OCI-LY7 (cell line): Measurements from ENCODE around the gene AXDND1. TPM values are rescaled to one million over a fixed set of nuclear protein-coding genes. Genes with fewer than 3 reads are reported as not detected.
"Not testable (repeated sequence)": the region's sequence is repeated elsewhere in the genome, so short reads cannot be mapped to it uniquely, and the experiment has no call there.

ENCODE experiments used
- BruUV-seq: library from RNA; stranded (reverse); fragments of 400-500 nt; replicated peaks from 2 replicates; lab custom pipeline; 2021; lab: Mats Ljungman, UMichigan
- CTCF ChIA-PET: fragments of 300-600 bp; sonication (Branson Sonifier 250); formaldehyde crosslinking; loops from one replicate; lab custom pipeline; 2022; ENCODE audit warnings: antibody characterized with exemption; ENCODE audit not compliant: unreplicated experiment; lab: Charles Lee
- POLR2A ChIA-PET: fragments of 300-600 bp; sonication (Branson Sonifier 250); formaldehyde crosslinking; loops from one replicate; lab custom pipeline; 2022; ENCODE audit warnings: antibody characterized with exemption; lab: Charles Lee
- DNase-seq: peaks from one replicate; pipeline ENCODE4 v3.0.0-alpha.2; 2015; ENCODE audit warnings: low spot score
- H2AFZ ChIP-seq: fragments of 200-600 bp; sonication (generic), shearing (Covaris generic); 2 replicates; pipeline ENCODE4 v1.6.1; 2014; ENCODE audit warnings: mild to moderate bottlenecking, antibody characterized with exemption, low read length, moderate library complexity
- H3K27ac ChIP-seq: fragments of 200-600 bp; sonication (generic); 2 replicates; pipeline ENCODE4 v1.5.1; 2014; ENCODE audit warnings: mixed run types, low read depth, mild to moderate bottlenecking, moderate library complexity, low read length, inconsistent platforms; ENCODE audit not compliant: poor library complexity, severe bottlenecking
- H3K36me3 ChIP-seq: fragments of 200-600 bp; sonication (generic); 2 replicates; pipeline ENCODE4 v1.6.1; 2014; ENCODE audit warnings: mild to moderate bottlenecking, antibody characterized with exemption, low read length, moderate library complexity, mixed read lengths; ENCODE audit not compliant: insufficient read depth
- H3K4me1 ChIP-seq: fragments of 200-600 bp; sonication (generic); 2 replicates; pipeline ENCODE4 v1.5.1; 2014; ENCODE audit warnings: mild to moderate bottlenecking, low read length; ENCODE audit not compliant: insufficient read depth, poor library complexity, severe bottlenecking
- H3K4me2 ChIP-seq: fragments of 200-600 bp; sonication (generic); 2 replicates; pipeline ENCODE4 v1.6.1; 2014; ENCODE audit warnings: mild to moderate bottlenecking, low read length
- H3K4me3 ChIP-seq: fragments of 200-600 bp; sonication (generic); 2 replicates; pipeline ENCODE4 v1.5.1; 2014; ENCODE audit warnings: mild to moderate bottlenecking, low read depth, low read length; ENCODE audit not compliant: poor library complexity, severe bottlenecking
- H3K79me2 ChIP-seq: fragments of 200-600 bp; sonication (generic); 2 replicates; pipeline ENCODE4 v1.6.1; 2016; ENCODE audit warnings: low read depth, mild to moderate bottlenecking, low read length, moderate library complexity, mixed read lengths; ENCODE audit not compliant: insufficient read depth
- H3K9me2 ChIP-seq: fragments of 200-600 bp; sonication (generic); 2 replicates; pipeline ENCODE4 v1.6.1; 2016; ENCODE audit warnings: mild to moderate bottlenecking, low read length, mixed read lengths; ENCODE audit not compliant: insufficient read depth
- H3K9me3 ChIP-seq: fragments of 200-600 bp; sonication (generic); 2 replicates; pipeline ENCODE4 v1.6.1; 2014; ENCODE audit warnings: mild to moderate bottlenecking, mixed run types, low read length, mixed read lengths
- H4K20me1 ChIP-seq: fragments of 200-600 bp; sonication (generic); 2 replicates; pipeline ENCODE4 v1.6.1; 2014; ENCODE audit warnings: mild to moderate bottlenecking, antibody characterized with exemption, low read length, moderate library complexity, mixed read lengths; ENCODE audit not compliant: insufficient read depth
- EZH2phosphoT487 ChIP-seq: fragments of 200-600 bp; sonication (generic); IDR thresholded peaks from 2 replicates; pipeline ENCODE4 v1.6.1; 2018; ENCODE audit warnings: low read depth, borderline replicate concordance, mild to moderate bottlenecking, mixed run types, antibody characterized with exemption, low read length, moderate library complexity, mixed read lengths
- intact Hi-C: fragments of 100-400 bp; cut with micrococcal nuclease; formaldehyde crosslinking; loops from one replicate; pipeline ENCODE4 v1.10.0; 2022; ENCODE audit not compliant: unreplicated experiment
- total RNA-seq, 2 experiments: library from RNA; depleted of rRNA in 1 of 2; stranded (reverse); fragments of >200 nt in 1 of 2; shearing (Covaris generic) in 1 of 2; gene quantifications; 2 replicates each; pipeline ENCODE4 v1.2.3, GENCODE V29; 2014 to 2022
- TF ChIP-seq, protein P1 (sequence below): fragments of 200-600 bp; sonication (generic); conservative IDR thresholded peaks from 2 replicates; pipeline ENCODE4 v1.5.1; 2014; ENCODE audit warnings: mild to moderate bottlenecking, antibody characterized with exemption, low read length, moderate library complexity, mixed read lengths

Gene AXDND1
- total RNA-seq, 2 experiments from 2014 or later = 0.16 to 1.8 TPM

DNA sequence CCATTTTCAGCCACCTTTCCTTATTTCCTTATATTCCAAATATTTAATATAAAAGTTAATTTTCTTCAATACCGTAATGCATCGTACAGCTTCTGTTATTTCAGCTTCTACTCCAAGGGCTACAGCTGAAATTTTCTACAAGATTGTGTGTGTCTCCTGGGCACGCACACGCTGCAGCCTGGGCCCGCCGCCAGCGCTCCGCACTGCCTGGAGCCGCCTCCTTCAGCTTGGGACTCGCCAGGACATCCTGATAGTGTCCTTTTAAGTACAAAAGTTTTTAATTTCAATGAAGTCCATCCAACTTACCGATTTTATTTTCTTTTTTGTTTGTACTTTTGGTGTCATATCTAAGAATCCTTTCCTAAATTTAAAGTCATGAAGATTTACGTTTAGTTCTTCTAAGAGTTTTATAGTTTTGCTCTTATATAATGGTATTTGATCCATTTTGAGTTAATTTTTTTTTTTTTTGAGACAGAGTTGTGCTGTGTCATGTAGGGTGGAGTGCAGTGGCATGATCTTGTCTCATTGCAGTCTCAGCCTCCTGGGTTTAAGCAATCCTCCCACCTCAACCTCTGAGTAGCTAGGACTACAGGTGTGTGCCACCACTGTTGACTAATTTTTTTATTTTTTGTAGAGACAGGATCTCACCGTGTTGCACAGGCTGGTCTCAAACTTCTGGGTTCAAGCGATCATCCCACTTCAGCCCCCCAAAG, 82.8 kb downstream of the AXDND1 start:
- no peaks in the 10 kb centered on the region for H4K20me1 ChIP-seq
- CTCF ChIA-PET = no interaction called here
- no peaks in the 10 kb centered on the region; the same call in 1 of the 2 replicates for H3K36me3 ChIP-seq
- POLR2A ChIA-PET = interaction anchor here (0.6 kb wide), 1 partner anchor 8 kb away, joined by 3 read pairs; no protein-coding TSS in a partner anchor
- no peaks in the 10 kb centered on the region for H3K9me2 ChIP-seq
- no TSS peak for BruUV-seq
- no peak overlapping the region for H3K4me3 ChIP-seq
- intact Hi-C loops = no loop called here
- no peak overlapping the region for H3K27ac ChIP-seq
- H2AFZ ChIP-seq = no peak overlapping the region
- TF ChIP-seq, protein P1, sequence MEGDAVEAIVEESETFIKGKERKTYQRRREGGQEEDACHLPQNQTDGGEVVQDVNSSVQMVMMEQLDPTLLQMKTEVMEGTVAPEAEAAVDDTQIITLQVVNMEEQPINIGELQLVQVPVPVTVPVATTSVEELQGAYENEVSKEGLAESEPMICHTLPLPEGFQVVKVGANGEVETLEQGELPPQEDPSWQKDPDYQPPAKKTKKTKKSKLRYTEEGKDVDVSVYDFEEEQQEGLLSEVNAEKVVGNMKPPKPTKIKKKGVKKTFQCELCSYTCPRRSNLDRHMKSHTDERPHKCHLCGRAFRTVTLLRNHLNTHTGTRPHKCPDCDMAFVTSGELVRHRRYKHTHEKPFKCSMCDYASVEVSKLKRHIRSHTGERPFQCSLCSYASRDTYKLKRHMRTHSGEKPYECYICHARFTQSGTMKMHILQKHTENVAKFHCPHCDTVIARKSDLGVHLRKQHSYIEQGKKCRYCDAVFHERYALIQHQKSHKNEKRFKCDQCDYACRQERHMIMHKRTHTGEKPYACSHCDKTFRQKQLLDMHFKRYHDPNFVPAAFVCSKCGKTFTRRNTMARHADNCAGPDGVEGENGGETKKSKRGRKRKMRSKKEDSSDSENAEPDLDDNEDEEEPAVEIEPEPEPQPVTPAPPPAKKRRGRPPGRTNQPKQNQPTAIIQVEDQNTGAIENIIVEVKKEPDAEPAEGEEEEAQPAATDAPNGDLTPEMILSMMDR = no peak
- no peak for TF ChIP-seq EZH2phosphoT487
- no peak overlapping the region for H3K4me2 ChIP-seq
- no peaks in the 10 kb centered on the region for H3K9me3 ChIP-seq
- H3K79me2 ChIP-seq = no peaks in the 10 kb centered on the region
- DNase-seq = no peak
- no peaks in the 10 kb centered on the region for H3K4me1 ChIP-seq

DNA sequence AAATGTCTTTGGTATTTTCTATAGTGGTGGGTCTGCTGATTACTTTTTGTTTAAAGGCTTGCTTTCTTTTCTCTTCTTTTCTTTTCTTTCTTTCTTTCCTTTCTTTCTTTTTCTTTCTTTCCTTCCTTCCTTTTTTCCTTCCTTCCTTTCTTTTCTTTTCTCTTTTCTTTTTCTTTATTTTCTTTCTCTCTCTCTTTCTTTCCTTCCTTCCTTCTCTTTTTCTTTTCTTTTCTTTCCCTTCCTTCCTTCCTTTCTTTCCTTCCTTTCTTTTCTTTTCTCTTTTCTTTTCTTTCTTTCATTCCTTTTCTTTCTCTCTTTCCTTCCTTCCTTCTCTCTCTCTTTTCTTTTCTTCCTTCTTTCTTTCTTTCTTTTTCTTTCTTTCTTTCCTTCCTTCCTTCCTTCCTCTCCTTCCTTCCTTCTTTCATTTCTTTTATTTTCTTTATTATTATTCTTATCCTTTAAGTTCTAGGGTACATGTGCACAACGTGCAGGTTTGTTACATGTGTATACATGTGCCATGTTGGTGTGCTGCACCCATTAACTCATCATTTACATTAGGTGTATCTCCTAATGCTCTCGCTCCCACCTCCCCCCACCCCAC, 93.9 kb downstream of the AXDND1 start:
- BruUV-seq, H3K4me3 ChIP-seq, H3K4me1 ChIP-seq, H4K20me1 ChIP-seq, H3K9me3 ChIP-seq, H3K36me3 ChIP-seq, CTCF ChIA-PET, H3K27ac ChIP-seq, intact Hi-C loops, H3K4me2 ChIP-seq, H3K79me2 ChIP-seq, POLR2A ChIA-PET, H3K9me2 ChIP-seq, DNase-seq, H2AFZ ChIP-seq: not testable (repeated sequence)

DNA sequence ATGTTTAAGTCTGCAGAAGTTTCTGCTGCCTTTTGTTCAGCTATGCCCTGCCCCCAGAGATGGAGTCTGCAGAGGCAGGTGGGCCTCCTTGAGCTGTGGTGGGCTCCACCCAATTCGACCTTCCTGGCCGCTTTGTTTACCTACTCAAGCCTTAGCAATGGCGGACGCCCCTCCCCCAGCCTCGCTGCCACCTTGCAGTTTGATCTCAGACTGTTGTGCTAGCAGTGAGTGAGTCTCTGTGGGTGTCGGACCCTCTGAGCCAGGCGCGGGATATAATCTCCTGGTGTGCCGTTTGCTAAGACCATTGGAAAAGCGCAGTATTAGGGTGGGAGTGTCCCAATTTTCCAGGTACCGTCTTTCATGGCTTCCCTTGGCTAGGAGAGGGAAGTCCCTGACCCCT, 99.9 kb downstream of the AXDND1 start:
- DNase-seq, intact Hi-C loops, H3K79me2 ChIP-seq, H3K4me2 ChIP-seq, H3K4me3 ChIP-seq, H3K27ac ChIP-seq, H2AFZ ChIP-seq, H3K4me1 ChIP-seq, H3K36me3 ChIP-seq, H4K20me1 ChIP-seq, CTCF ChIA-PET, BruUV-seq, H3K9me2 ChIP-seq, H3K9me3 ChIP-seq: not testable (repeated sequence)
- POLR2A ChIA-PET = interaction anchor here (0.6 kb wide), 1 partner anchor 48 kb away, joined by 4 read pairs; no protein-coding TSS in a partner anchor
